HG03520 (cell line): ENCODE data around the gene ARPP21.
"Not testable (repeated sequence)": the region's sequence is repeated elsewhere in the genome, so short reads cannot be mapped to it uniquely, and the experiment has no call there.

Experiments
- ATAC-seq: cut with Tn5 transposase; IDR thresholded peaks from one replicate; pipeline ENCODE4 v1.9.1; 2021; ENCODE audit warnings: mild to moderate bottlenecking, moderate library complexity; ENCODE audit not compliant: unreplicated experiment

ARPP21 gene

DNA sequence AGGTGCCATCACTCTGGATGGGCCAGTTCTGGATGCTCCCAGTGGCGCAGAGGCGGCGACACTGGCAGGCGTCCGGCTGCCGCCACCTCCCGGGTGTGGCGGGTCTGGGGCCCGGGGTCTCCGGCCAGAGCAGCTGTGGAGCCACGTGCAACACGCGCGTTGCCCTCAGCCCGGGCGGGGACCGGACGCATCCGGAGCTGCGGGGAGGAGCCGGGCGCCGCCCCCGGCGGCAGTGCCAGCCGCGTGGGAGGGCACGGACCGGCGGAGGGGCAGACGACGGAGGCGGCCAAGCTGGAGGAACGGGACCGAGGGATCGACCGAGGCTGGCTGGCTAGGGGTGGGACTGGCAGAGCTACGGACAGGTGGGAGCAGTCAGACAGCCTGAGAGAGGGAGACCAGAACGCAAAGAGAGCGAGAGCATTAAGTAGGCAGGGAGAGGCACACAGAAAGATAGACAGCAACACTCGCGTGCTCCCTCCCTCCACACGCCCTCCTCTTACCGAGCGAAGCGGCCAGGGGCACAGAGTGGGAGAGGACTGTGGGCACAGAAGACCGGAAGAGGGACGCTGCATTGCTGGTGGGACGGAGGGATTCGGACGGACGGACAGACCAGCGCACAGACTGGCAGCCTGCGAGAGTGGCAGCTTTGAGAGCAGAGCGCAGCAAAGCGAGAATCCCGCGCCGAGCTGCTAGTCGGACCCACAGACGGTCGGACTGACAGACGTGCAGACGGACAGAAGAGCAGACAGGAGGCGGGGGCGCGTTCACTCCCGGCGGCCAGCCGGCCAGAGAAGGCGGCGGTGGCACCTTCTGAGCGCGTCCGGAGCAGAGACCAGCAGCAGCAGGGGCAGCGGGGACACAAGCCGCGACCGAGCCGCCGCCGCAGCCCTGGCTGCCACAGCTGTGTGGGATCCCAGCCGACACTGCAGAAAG lies at the start of gene ARPP21:
ARPP21 (plus strand) TSS at position 272 of the 933 bp plus-strand sequence. CDS start 42,227 bp downstream, outside the sequence.
- ATAC-seq, result no peak

- ATAC-seq, result peak; percentile 70
Measured at GRCh38 chr3:35592589-35593295, 46.6 kb upstream of the ARPP21 start.

GRCh38 chr3:35594739-35595138 lies 44.6 kb upstream of the ARPP21 start:
- no peak for ATAC-seq

GRCh38 chr3:35596335-35596995 lies 42.9 kb upstream of the ARPP21 start:
- ATAC-seq, result no peak

GRCh38 chr3:35597490-35597889 lies 41.8 kb upstream of the ARPP21 start:
- no peak for ATAC-seq

- ATAC-seq, result peak; percentile 46
Measured at GRCh38 chr3:35598804-35599203, 40.5 kb upstream of the ARPP21 start.

- no peak for ATAC-seq
Measured at GRCh38 chr3:35601959-35602358, 37.4 kb upstream of the ARPP21 start.

- ATAC-seq, result no peak
Measured at GRCh38 chr3:35602395-35602936, 36.9 kb upstream of the ARPP21 start.

DNA sequence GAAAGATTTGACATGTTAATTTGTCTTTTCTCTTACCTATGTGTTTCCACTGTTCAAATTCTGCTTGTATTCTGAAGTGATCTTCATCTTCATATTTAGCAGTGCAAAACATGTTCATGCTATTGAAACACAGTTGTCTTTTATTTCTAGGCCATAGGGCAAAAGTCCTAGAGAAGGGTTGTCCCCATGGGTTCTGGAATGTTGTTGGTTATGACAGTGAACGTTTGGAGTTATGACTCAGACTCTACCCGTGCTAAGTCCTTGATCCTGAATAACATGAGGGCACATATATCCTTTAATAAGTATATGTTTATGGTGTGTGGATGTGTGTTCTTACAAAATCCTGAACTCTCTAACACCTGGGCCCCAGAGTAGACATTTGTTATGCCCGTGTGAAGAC lies 23.0 kb upstream of the ARPP21 start:
- ATAC-seq, result no peak

- ATAC-seq, result no peak
Measured at GRCh38 chr3:35617370-35617769, 22.0 kb upstream of the ARPP21 start.

- not testable (repeated sequence) for ATAC-seq
Measured at GRCh38 chr3:35620238-35620637, 19.1 kb upstream of the ARPP21 start.

- no peak for ATAC-seq
Measured at GRCh38 chr3:35624698-35625097, 14.6 kb upstream of the ARPP21 start.

GRCh38 chr3:35633332-35634124 lies 5.8 kb upstream of the ARPP21 start:
- ATAC-seq, result no peak

DNA sequence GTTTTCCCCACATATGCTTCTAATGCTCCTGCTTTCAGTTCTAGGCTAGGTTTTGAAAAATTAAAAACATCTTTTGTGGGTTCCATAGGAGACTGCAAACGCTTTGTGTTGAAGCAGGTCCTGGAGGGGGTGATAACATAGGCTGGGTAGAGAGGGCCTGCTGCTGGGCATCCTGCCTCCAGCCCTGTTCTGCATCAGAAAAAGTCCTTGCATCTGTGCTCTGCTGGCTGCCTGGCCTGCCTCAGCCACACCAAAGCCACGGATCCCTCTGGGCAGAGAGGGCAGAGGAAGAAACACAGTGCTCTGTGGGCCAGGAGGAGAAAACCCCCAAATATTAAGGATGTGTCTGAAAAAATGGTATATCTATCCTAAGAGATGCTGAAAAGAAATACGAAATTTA lies 3.9 kb upstream of the ARPP21 start:
- ATAC-seq, result no peak

- no peak for ATAC-seq
Measured at GRCh38 chr3:35635926-35636683, 3.2 kb upstream of the ARPP21 start.

DNA sequence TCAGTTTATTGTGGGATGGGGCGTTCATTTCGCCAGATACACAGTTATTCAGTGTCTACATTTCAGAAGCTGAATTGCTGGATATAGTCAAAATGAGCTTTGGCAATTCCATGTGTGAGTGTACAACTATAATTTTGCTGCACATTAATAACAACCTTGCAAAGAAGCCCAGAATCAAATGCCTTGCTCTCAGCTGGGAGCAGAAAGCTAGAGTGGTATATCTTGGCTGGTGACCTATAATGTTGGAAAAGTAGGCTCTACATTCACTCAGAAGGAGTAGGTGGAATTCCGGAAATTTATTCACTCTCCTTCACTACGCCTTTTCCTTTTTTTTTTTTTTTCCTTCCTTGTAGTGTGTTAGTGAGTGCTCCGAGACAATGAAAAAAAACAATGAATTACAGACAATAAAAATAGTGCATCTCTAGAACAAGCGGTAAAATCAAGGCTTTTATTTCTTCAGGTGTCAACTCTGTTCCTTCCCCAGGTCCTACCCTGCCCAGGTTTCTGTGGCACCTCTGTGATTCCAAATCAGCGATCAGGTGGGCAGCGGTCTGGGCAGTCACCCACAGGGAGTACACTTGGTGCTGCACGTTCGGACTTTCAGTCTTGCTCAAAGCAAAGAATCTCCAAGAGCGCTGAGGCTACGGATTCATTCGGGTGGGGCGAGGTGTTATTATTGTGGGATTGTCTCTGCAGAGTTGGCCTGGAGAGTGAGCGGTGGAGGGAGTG lies 910 bp upstream of the ARPP21 start:
- ATAC-seq, result no peak

GRCh38 chr3:35638980-35639253 lies 408 bp upstream of the ARPP21 start:
- ATAC-seq, result no peak

DNA sequence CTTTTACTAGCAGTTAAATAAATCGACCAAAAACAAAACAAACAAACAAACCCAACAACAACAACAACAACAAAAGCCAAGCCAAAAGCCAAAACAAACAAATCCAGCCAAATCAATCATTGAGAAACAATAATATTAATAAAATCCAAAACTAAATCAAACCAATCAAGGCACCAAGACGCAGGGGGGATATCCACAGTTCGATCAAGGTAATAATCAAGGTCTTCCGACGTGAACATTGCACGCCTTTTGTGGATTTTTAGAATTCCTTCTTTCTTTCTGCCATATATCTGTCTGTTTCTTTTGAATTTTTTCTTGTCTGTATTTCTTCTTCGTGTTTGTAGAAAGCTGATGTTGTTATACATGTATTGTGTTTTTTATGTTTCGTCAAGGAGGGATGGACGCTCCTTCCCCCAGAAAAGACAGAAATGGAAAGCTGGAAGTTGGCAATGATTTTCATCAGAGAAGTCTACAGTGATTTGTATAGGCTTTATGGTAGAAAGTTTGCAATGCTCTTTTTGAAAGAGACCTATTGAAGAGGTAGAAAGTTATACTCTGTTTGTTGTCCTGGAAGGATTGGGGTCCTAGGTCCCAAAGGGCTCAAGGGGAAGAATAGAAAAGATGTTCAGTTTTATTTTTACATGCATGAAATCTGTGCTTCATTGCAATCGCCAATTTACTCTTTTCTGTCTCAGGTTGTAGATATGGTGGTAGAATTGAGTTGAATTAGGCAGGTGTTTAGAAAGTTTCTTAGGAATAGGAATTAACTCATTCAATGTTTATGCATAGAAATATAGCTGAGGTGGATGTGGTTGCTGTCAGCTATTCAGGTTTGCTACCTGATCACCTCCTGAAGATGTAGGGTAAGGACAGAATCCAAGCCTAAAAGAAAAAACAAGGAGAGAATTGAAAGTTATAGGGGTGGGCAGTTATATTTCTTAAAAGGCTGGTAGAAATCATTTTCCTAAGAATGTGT lies 1.2 kb downstream of the ARPP21 start:
- ATAC-seq, result no peak
